Hematopoietic multipotent progenitor cell treated with erythropoietin and hydrocortisone succinate and interleukin-3 and kit ligand, for 4 days (in vitro differentiated cells): ENCODE data around the gene TBXAS1.

Source experiments
- DNase-seq: peaks from one replicate; pipeline ENCODE4 v3.0.0-alpha.2; 2015

Gene TBXAS1

GRCh38 chr7:139855498-139856270 lies 26.6 kb downstream of the TBXAS1 start:
- DNase-seq, result peak; percentile 94

GRCh38 chr7:139857791-139858190 lies 28.7 kb downstream of the TBXAS1 start:
- DNase-seq, result no peak

- peak; percentile 90 for DNase-seq
Measured at GRCh38 chr7:139860090-139860775, 31.2 kb downstream of the TBXAS1 start.

- peak; percentile 69 for DNase-seq
Measured at GRCh38 chr7:139861803-139862202, 32.7 kb downstream of the TBXAS1 start.

GRCh38 chr7:139866047-139866837 lies 37.2 kb downstream of the TBXAS1 start:
- DNase-seq, result no peak

- DNase-seq, result no peak
Measured at GRCh38 chr7:139867847-139868246, 38.8 kb downstream of the TBXAS1 start.

- DNase-seq, result no peak
Measured at GRCh38 chr7:139869886-139870285, 40.8 kb downstream of the TBXAS1 start.

GRCh38 chr7:139870380-139870779 lies 41.3 kb downstream of the TBXAS1 start:
- no peak for DNase-seq

- DNase-seq, result no peak
Measured at GRCh38 chr7:139871331-139871730, 42.3 kb downstream of the TBXAS1 start.

- DNase-seq, result no peak
Measured at GRCh38 chr7:139871820-139872219, 42.8 kb downstream of the TBXAS1 start.

- DNase-seq, result no peak
Measured at GRCh38 chr7:139873593-139874301, 44.7 kb downstream of the TBXAS1 start.

GRCh38 chr7:139874302-139874629 lies 45.2 kb downstream of the TBXAS1 start:
- no peak for DNase-seq

GRCh38 chr7:139875821-139876241 lies 46.8 kb downstream of the TBXAS1 start:
- peak; percentile 65 for DNase-seq

- no peak for DNase-seq
Measured at GRCh38 chr7:139876622-139877283, 47.7 kb downstream of the TBXAS1 start.

GRCh38 chr7:139883814-139884213 lies 54.8 kb downstream of the TBXAS1 start:
- DNase-seq, result peak; percentile 57

- no peak for DNase-seq
Measured at GRCh38 chr7:139884441-139884840, 55.4 kb downstream of the TBXAS1 start.

GRCh38 chr7:139885511-139885910 lies 56.4 kb downstream of the TBXAS1 start:
- no peak for DNase-seq

GRCh38 chr7:139886206-139886605 lies 57.1 kb downstream of the TBXAS1 start:
- peak; percentile 88 for DNase-seq

GRCh38 chr7:139886899-139887298 lies 57.8 kb downstream of the TBXAS1 start:
- no peak for DNase-seq

- peak; percentile 74 for DNase-seq
Measured at GRCh38 chr7:139887992-139888481, 59.0 kb downstream of the TBXAS1 start.

- DNase-seq, result no peak
Measured at GRCh38 chr7:139889186-139889871, 60.3 kb downstream of the TBXAS1 start.

GRCh38 chr7:139893461-139893860 lies 64.4 kb downstream of the TBXAS1 start:
- DNase-seq, result no peak
